ENCODE data around the gene FBXO44.

- no peak for TF ChIP-seq POLR2A (IDR thresholded peaks at IDR 0.05; ENCODE audit: borderline replicate concordance, extremely low read depth, insufficient read depth, insufficient read length)
- no peak for TF ChIP-seq POLR2AphosphoS5 (IDR thresholded peaks at IDR 0.05; ENCODE audit: low read depth, low read length)
- no peak for TF ChIP-seq CTCF (IDR thresholded peaks at IDR 0.05 in 2 of 3, conservative IDR thresholded peaks at IDR 0.05 in 1 of 3; ENCODE audit: borderline replicate concordance in 1 of 3, insufficient read depth in 1 of 3, low read depth in 2 of 3, low read length in 2 of 3)
- TF ChIP-seq EZH2 (IDR thresholded peaks at IDR 0.05): no peak
- TF ChIP-seq ZFX (IDR thresholded peaks at IDR 0.05): no peak
Observed at GRCh38 chr1:11647333-11647732, 7.3 kb upstream of the FBXO44 start.
